Tibial nerve (tissue), 3 donors: ENCODE data around the gene UBALD2.

Experiments
- POLR2A ChIP-seq, 2 donors: fragments of 450-650 bp; IDR thresholded peaks; one replicate each; pipeline ENCODE4 v1.6.1; 2017; ENCODE audit warnings: antibody characterized with exemption in 2 of 2, mild to moderate bottlenecking in 2 of 2, moderate library complexity in 2 of 2
- TF ChIP-seq, protein P1 (sequence below), 5 experiments: fragments of 200-600 bp in 3 of 5; fragments of 450-650 bp in 2 of 5; sonication (generic) in 3 of 5; IDR thresholded peaks; one replicate each; pipeline ENCODE4 v1.5.1; 2016 to 2019; ENCODE audit warnings: antibody characterized with exemption in 5 of 5, mild to moderate bottlenecking in 3 of 5, moderate library complexity in 2 of 5

DNA sequence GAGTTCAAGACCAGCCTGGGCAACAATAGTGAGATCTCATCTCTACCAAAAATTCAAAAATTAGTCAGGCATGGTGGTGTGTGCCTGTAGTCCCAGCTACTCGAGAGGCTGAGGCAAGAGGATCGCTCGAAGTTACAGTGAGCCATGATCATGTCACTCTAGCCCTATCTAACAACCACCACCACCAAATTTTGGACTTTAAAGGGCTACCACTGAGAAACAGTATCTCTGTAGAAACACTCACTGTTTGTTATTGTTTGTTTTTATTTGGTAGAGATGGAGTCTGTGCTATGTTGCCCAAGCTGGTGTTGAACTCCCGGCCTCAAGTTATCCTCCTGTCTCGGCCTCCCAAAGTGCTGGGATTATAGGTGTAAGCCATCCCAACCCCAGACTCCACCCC is 1.3 kb upstream of the UBALD2 start:
- TF ChIP-seq, protein P1, sequence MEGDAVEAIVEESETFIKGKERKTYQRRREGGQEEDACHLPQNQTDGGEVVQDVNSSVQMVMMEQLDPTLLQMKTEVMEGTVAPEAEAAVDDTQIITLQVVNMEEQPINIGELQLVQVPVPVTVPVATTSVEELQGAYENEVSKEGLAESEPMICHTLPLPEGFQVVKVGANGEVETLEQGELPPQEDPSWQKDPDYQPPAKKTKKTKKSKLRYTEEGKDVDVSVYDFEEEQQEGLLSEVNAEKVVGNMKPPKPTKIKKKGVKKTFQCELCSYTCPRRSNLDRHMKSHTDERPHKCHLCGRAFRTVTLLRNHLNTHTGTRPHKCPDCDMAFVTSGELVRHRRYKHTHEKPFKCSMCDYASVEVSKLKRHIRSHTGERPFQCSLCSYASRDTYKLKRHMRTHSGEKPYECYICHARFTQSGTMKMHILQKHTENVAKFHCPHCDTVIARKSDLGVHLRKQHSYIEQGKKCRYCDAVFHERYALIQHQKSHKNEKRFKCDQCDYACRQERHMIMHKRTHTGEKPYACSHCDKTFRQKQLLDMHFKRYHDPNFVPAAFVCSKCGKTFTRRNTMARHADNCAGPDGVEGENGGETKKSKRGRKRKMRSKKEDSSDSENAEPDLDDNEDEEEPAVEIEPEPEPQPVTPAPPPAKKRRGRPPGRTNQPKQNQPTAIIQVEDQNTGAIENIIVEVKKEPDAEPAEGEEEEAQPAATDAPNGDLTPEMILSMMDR (IDR thresholded peaks at IDR 0.05) = no peak
- TF ChIP-seq POLR2A (IDR thresholded peaks at IDR 0.05) = no peak
